Mesendoderm (in vitro differentiated cells): ENCODE results near the gene GNAT2. TPM values are rescaled to one million over a fixed set of nuclear protein-coding genes. Genes with fewer than 3 reads are reported as not detected.

ENCODE experiments used
- DNase-seq: peaks from one replicate; pipeline ENCODE4 v3.0.0; 2013
- H2AK5ac ChIP-seq: 2 replicates; pipeline ENCODE4 v1.6.1; 2013; ENCODE audit warnings: low read length, inconsistent platforms
- H2BK120ac ChIP-seq: 2 replicates; pipeline ENCODE4 v1.6.1; 2013; ENCODE audit warnings: low read depth, mild to moderate bottlenecking, low read length, moderate library complexity, mixed read lengths
- H2BK15ac ChIP-seq: replicated peaks from 2 replicates; pipeline ENCODE4 v1.6.1; 2013; ENCODE audit warnings: low read depth, mild to moderate bottlenecking, moderate library complexity
- H2BK5ac ChIP-seq: 2 replicates; pipeline ENCODE4 v1.6.1; 2013; ENCODE audit warnings: low read length, inconsistent platforms
- H3K18ac ChIP-seq: 2 replicates; pipeline ENCODE4 v1.6.1; 2013; ENCODE audit warnings: mild to moderate bottlenecking, low read length, mixed read lengths
- H3K23ac ChIP-seq: one replicate; pipeline ENCODE4 v1.6.1; 2013; ENCODE audit warnings: low read length
- H3K27ac ChIP-seq: 2 replicates; pipeline ENCODE4 v1.5.1; 2013; ENCODE audit warnings: low read depth, mild to moderate bottlenecking, inconsistent platforms, low read length, moderate library complexity
- H3K27me3 ChIP-seq: 2 replicates; pipeline ENCODE4 v1.6.1; 2013; ENCODE audit warnings: low read length, control low read depth, mild to moderate bottlenecking, inconsistent platforms; ENCODE audit not compliant: insufficient read depth, poor library complexity
- H3K36me3 ChIP-seq: 2 replicates; pipeline ENCODE4 v1.6.1; 2013; ENCODE audit warnings: low read length, inconsistent platforms; ENCODE audit not compliant: control insufficient read depth, insufficient read depth
- H3K4ac ChIP-seq: one replicate; pipeline ENCODE4 v1.6.1; 2013; ENCODE audit warnings: low read depth, mild to moderate bottlenecking, low read length, moderate library complexity
- H3K4me1 ChIP-seq: 2 replicates; pipeline ENCODE4 v1.6.1; 2013; ENCODE audit warnings: low read depth, low read length, inconsistent platforms; ENCODE audit not compliant: control insufficient read depth
- H3K4me2 ChIP-seq: 2 replicates; pipeline ENCODE4 v1.6.1; 2013; ENCODE audit warnings: low read length
- H3K4me3 ChIP-seq: 2 replicates; pipeline ENCODE4 v1.5.1; 2013; ENCODE audit warnings: mild to moderate bottlenecking, low read length
- H3K56ac ChIP-seq: one replicate; pipeline ENCODE4 v1.6.1; 2013; ENCODE audit warnings: low read length
- H3K79me1 ChIP-seq: 2 replicates; pipeline ENCODE4 v1.6.1; 2013; ENCODE audit warnings: low read length, inconsistent platforms
- H3K79me2 ChIP-seq: 2 replicates; pipeline ENCODE4 v1.6.1; 2013; ENCODE audit warnings: mild to moderate bottlenecking, low read length; ENCODE audit not compliant: control insufficient read depth, insufficient read depth
- H3K9ac ChIP-seq: 2 replicates; pipeline ENCODE4 v1.6.1; 2013; ENCODE audit warnings: low read length, inconsistent platforms
- H4K5ac ChIP-seq: one replicate; pipeline ENCODE4 v1.6.1; 2013; ENCODE audit warnings: low read length
- H4K8ac ChIP-seq: one replicate; pipeline ENCODE4 v1.6.1; 2013; ENCODE audit warnings: low read depth, mild to moderate bottlenecking, control low read depth, low read length, moderate library complexity
- WGBS: extraction: QIAGEN DNeasy Blood & Tissue Kit; methylation state at CpG from one replicate; pipeline ENCODE4 v1.1.7; 2013; ENCODE audit warnings: low lambda C conversion rate, missing lambda C conversion rate; ENCODE audit not compliant: insufficient coverage; ENCODE audit errors: extremely low coverage; 5-methylcytosine and 5-hydroxymethylcytosine counted together
- small RNA-seq: library from polyadenylated mRNA; stranded (forward); fragments of <200 nt; extraction: miRNeasy Mini kit (QIAGEN cat#:217004); gene quantifications from one replicate; pipeline ENCODE3, GENCODE V24; 2013; ENCODE audit not compliant: insufficient read depth

GNAT2 gene

DNA sequence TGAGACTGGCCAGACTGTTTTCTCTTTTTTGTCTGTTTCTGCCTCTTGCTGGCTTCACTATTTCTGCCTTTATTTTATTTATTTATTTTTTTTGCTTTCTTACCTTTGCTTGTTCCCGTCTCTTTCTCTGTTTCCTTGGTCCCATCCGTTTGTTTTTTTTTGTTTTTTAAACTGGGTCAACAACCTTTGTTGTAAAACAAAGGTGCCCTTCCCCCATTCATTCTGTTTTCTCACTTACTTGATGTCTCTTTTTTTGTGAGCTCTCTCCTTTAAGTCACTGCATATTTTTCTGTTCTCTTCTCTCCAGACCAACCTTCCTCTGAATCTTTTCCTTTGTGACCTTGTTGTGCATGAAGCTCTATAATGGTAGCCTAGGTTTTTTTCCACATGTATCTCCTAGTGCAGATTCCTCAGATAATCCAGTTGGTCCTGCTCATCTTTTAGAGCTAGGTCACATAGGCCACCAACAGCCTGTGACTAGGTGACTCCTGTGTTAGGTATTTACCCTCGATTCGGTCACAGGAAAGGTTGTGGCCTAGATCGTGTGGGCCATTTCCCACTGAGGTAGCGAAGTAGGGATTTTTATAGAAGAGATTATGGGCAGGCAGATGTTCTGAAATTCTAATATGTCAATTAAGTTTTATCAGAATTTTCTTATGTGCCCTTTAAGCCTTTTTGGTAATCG lies 55.1 kb downstream of the GNAT2 start:
- Histone ChIP-seq H3K9ac (peak overlapping the region; percentile 2), H3K4me1 (peaks cover 5% of the 10 kb centered on the region), H3K18ac (no peak overlapping the region), H3K79me2 (peaks cover 60% of the 10 kb centered on the region), H2AK5ac (no peak overlapping the region), H2BK15ac (no peak overlapping the region), H3K79me1 (peaks cover 11% of the 10 kb centered on the region), H3K23ac (no peak overlapping the region), H4K5ac (no peak overlapping the region), H3K27me3 (no peaks in the 10 kb centered on the region), H3K4ac (no peak overlapping the region), H3K36me3 (no peaks in the 10 kb centered on the region), H4K8ac (no peak overlapping the region), H2BK5ac (no peak overlapping the region), H3K4me3 (no peak overlapping the region), H2BK120ac (no peak overlapping the region), H3K4me2 (no peak overlapping the region), H3K27ac (peak overlapping the region; percentile 17), H3K56ac (peak overlapping the region; percentile 65)
- no CpG with 5 or more reads among the region's 7 CpGs for WGBS
- DNase-seq, result peak; percentile 86

DNA sequence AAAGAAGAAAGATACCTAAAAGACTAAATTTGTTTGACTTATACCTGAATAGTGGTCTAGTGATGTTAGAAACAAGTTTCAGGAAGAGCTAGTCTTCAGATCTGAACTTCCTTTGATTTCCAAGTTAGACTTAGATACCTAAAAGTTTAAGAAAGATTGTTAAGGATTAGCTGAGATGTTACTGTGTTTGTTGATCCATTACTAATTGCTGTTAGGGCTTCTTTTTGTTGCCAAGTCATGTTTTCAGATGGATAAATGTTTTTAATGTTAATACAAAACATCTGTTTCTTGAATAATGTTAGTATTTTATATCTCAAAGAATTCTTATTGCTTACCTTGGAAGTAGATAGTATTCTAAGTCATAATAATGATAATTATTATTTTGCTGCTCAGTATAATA lies 59.4 kb downstream of the GNAT2 start:
- no peak overlapping the region for H4K8ac ChIP-seq
- no peak overlapping the region for H2BK15ac ChIP-seq
- H3K79me2 ChIP-seq, result peaks cover 61% of the 10 kb centered on the region
- no peak overlapping the region for H3K4me3 ChIP-seq
- H3K4me2 ChIP-seq, result no peak overlapping the region
- H3K4me1 ChIP-seq, result peaks cover 3% of the 10 kb centered on the region
- no peak overlapping the region for H2BK5ac ChIP-seq
- no peak overlapping the region for H3K56ac ChIP-seq
- no peak overlapping the region for H2BK120ac ChIP-seq
- H3K18ac ChIP-seq, result no peak overlapping the region
- no peaks in the 10 kb centered on the region for H3K36me3 ChIP-seq
- DNase-seq, result no peak
- no peak overlapping the region for H3K4ac ChIP-seq
- peaks cover 2% of the 10 kb centered on the region for H3K79me1 ChIP-seq
- no peak overlapping the region for H2AK5ac ChIP-seq
- no peak overlapping the region for H3K27ac ChIP-seq
- no peaks in the 10 kb centered on the region for H3K27me3 ChIP-seq
- H3K9ac ChIP-seq, result no peak overlapping the region
- H3K23ac ChIP-seq, result no peak overlapping the region
- H4K5ac ChIP-seq, result no peak overlapping the region

DNA sequence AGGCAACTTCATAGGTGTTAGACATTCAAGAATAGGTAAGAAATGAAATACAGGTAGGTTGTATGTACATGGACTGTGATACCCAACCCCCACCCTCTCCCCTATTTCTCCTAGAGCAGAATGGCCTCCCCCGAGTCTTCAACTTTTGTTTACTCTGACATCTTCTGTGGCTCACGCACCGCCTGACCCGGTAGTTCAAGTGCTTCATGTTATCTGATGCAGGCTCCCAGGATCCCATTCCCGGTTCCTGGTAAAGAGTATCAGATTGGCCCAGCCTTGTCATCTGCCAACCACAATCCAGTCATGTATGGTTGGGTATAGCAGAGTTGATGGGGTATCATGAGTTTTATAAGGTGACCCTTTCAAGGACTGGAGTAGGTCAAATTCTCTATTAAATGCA lies 61.9 kb downstream of the GNAT2 start:
- no peaks in the 10 kb centered on the region for H3K36me3 ChIP-seq
- H2BK120ac ChIP-seq, result no peak overlapping the region
- peaks cover 65% of the 10 kb centered on the region for H3K79me2 ChIP-seq
- peaks cover 2% of the 10 kb centered on the region for H3K79me1 ChIP-seq
- no peak overlapping the region for H2AK5ac ChIP-seq
- H3K4me3 ChIP-seq, result no peak overlapping the region
- no peak overlapping the region for H3K4ac ChIP-seq
- H4K5ac ChIP-seq, result no peak overlapping the region
- no peak overlapping the region for H3K18ac ChIP-seq
- no peaks in the 10 kb centered on the region for H3K27me3 ChIP-seq
- H2BK15ac ChIP-seq, result no peak overlapping the region
- no peak overlapping the region for H3K4me2 ChIP-seq
- H4K8ac ChIP-seq, result no peak overlapping the region
- no peaks in the 10 kb centered on the region for H3K4me1 ChIP-seq
- no peak overlapping the region for H2BK5ac ChIP-seq
- no peak overlapping the region for H3K23ac ChIP-seq
- DNase-seq, result no peak
- no peak overlapping the region for H3K27ac ChIP-seq
- no peak overlapping the region for H3K56ac ChIP-seq
- no peak overlapping the region for H3K9ac ChIP-seq
- WGBS, result no CpG with 5 or more reads among the region's 5 CpGs

- Histone ChIP-seq H3K79me2 (peaks cover 65% of the 10 kb centered on the region), H3K79me1 (peaks cover 2% of the 10 kb centered on the region), H3K4me1 (no peaks in the 10 kb centered on the region), H4K5ac (no peak overlapping the region), H3K56ac (no peak overlapping the region), H3K4me3 (no peak overlapping the region), H2BK15ac (no peak overlapping the region), H3K4ac (no peak overlapping the region), H3K27ac (no peak overlapping the region), H2BK5ac (no peak overlapping the region), H3K27me3 (no peaks in the 10 kb centered on the region), H3K23ac (no peak overlapping the region), H3K36me3 (no peaks in the 10 kb centered on the region), H4K8ac (no peak overlapping the region), H3K18ac (no peak overlapping the region), H3K9ac (no peak overlapping the region), H3K4me2 (no peak overlapping the region), H2BK120ac (no peak overlapping the region), H2AK5ac (no peak overlapping the region)
- no peak for DNase-seq
- WGBS, result no CpG with 5 or more reads among the region's 2 CpGs
Measured at GRCh38 chr1:109556563-109556962, 62.9 kb downstream of the GNAT2 start.

Small RNA genes lying within 50 kb of the gene (small RNA-seq; reads per million reads assigned to genes)
- gene RNU6V, result not detected
